ENCODE results near the gene DNAAF8.

DNA sequence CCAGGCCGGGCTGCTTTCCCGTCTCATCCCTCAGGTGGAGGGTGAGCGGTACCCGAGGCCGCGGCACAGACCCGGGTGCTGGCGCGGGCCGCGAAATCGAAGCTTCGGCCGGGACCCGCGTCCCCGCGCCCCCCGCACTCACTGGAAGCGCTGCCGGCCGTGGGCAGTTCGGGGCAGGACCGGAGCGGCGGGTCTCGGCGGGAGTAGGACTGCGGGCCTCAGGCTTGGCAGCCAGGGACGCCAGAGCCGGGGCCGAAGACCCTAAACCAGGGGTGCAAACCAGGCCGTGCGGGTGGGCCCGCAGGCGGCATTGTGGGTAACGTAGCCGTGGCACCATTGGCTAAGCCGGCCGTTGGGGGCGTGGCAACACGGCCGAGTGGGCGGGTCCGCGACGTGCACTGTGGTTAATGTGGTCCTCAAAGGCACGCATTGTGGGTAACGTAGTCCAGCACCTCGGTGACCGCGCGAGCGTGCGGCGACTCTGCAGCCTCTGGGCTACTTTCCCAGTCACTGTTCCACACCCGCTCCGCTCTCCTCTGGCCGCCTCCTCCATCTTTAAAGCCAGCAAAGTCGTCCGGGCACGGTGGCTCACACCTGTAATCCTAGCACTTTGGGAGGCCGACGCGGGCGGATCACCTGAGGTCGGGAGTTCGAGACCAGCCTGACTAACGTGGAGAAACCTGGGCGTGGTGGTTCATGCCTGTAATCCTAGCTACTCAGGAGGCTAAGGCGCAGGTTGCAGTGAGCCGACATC is 32.7 kb downstream of the DNAAF8 start, which contains the start of gene ZNF500:
- TF ChIP-seq, protein P1, sequence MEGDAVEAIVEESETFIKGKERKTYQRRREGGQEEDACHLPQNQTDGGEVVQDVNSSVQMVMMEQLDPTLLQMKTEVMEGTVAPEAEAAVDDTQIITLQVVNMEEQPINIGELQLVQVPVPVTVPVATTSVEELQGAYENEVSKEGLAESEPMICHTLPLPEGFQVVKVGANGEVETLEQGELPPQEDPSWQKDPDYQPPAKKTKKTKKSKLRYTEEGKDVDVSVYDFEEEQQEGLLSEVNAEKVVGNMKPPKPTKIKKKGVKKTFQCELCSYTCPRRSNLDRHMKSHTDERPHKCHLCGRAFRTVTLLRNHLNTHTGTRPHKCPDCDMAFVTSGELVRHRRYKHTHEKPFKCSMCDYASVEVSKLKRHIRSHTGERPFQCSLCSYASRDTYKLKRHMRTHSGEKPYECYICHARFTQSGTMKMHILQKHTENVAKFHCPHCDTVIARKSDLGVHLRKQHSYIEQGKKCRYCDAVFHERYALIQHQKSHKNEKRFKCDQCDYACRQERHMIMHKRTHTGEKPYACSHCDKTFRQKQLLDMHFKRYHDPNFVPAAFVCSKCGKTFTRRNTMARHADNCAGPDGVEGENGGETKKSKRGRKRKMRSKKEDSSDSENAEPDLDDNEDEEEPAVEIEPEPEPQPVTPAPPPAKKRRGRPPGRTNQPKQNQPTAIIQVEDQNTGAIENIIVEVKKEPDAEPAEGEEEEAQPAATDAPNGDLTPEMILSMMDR (IDR thresholded peaks at IDR 0.05; ENCODE audit: borderline replicate concordance, extremely low read depth, low read length, poor library complexity, severe bottlenecking): no peak
- TF ChIP-seq EZH2 (IDR thresholded peaks at IDR 0.05; ENCODE audit: borderline replicate concordance, low read depth, low read length, severe bottlenecking): no peak

Measured in DND-41 (cell line).